Esophagus muscularis mucosa (tissue), 3 donors: ENCODE data around the gene SPATA20.

Experiments
- POLR2A ChIP-seq: fragments of 450-650 bp; IDR thresholded peaks from one replicate; pipeline ENCODE4 v1.6.1; 2017; ENCODE audit warnings: antibody characterized with exemption, moderate library complexity, mild to moderate bottlenecking, low read depth
- TF ChIP-seq, protein P1 (sequence below), 3 experiments: fragments of 200-600 bp in 2 of 3; fragments of 450-650 bp in 1 of 3; sonication (generic) in 2 of 3; IDR thresholded peaks; one replicate each; pipeline ENCODE4 v1.5.1; 2017 to 2019; ENCODE audit warnings: antibody characterized with exemption in 3 of 3, mild to moderate bottlenecking in 2 of 3, moderate library complexity in 1 of 3

DNA sequence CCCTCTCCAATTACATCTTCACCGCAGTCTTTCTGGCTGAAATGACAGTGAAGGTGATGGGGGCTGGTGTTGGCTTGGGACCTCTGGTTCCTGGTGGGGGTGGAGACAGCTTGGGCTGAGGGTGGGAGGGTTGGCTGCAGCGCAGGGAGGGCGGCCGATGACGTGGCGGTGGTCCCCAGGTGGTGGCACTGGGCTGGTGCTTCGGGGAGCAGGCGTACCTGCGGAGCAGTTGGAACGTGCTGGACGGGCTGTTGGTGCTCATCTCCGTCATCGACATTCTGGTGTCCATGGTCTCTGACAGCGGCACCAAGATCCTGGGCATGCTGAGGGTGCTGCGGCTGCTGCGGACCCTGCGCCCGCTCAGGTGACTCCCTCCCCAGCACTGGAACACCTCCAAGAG is 55.9 kb downstream of the SPATA20 start:
- TF ChIP-seq, protein P1, sequence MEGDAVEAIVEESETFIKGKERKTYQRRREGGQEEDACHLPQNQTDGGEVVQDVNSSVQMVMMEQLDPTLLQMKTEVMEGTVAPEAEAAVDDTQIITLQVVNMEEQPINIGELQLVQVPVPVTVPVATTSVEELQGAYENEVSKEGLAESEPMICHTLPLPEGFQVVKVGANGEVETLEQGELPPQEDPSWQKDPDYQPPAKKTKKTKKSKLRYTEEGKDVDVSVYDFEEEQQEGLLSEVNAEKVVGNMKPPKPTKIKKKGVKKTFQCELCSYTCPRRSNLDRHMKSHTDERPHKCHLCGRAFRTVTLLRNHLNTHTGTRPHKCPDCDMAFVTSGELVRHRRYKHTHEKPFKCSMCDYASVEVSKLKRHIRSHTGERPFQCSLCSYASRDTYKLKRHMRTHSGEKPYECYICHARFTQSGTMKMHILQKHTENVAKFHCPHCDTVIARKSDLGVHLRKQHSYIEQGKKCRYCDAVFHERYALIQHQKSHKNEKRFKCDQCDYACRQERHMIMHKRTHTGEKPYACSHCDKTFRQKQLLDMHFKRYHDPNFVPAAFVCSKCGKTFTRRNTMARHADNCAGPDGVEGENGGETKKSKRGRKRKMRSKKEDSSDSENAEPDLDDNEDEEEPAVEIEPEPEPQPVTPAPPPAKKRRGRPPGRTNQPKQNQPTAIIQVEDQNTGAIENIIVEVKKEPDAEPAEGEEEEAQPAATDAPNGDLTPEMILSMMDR (IDR thresholded peaks at IDR 0.05): no peak
- no peak for TF ChIP-seq POLR2A
